ENCODE data around the gene CIDEA. TPM values are rescaled to one million over a fixed set of nuclear protein-coding genes. Genes with fewer than 3 reads are reported as not detected.

CIDEA gene
- total RNA-seq, 4 donors from 2014 or later = not detected

GRCh38 chr18:12278741-12279682 lies 24.9 kb downstream of the CIDEA start:
- Histone ChIP-seq H3K27ac (peak overlapping the region; percentile 97 to 99), H3K4me1 (peaks cover 5 to 24% of the 10 kb centered on the region in 2 donors), H3K9me3 (no peaks in the 10 kb centered on the region), H3K4me3 (peak overlapping the region; percentile 42 to 44), H3K36me3 (no peaks in the 10 kb centered on the region), H3K27me3 (no peaks in the 10 kb centered on the region)
- TF ChIP-seq POLR2A (IDR thresholded peaks at IDR 0.05) (peak; percentile 94 to 97), CTCF (IDR thresholded peaks at IDR 0.05) (peak; percentile 9 to 63 (median 27))
- DNase-seq = peak; percentile 91 to 95
- intact Hi-C loops (cut with DNase I; ENCODE audit: low total_unique reads) = no loop called here

- peaks cover 5 to 24% of the 10 kb centered on the region in 2 donors for H3K4me1 ChIP-seq
- no peaks in the 10 kb centered on the region for H3K9me3 ChIP-seq
- no peaks in the 10 kb centered on the region for H3K27me3 ChIP-seq
- H3K36me3 ChIP-seq = no peaks in the 10 kb centered on the region
- intact Hi-C loops (cut with DNase I; ENCODE audit: low total_unique reads) = loop anchor here (10.0 kb wide), 1 partner anchor 95 kb away; the partner anchor contains the start of gene AFG3L2
- TF ChIP-seq POLR2A (IDR thresholded peaks at IDR 0.05) (no peak), CTCF (IDR thresholded peaks at IDR 0.05) (no peak)
- peak overlapping the region; percentile 97 to 99 for H3K27ac ChIP-seq
- DNase-seq = no peak
- H3K4me3 ChIP-seq = peak overlapping the region; percentile 42 to 44
Observed at GRCh38 chr18:12279781-12280531, 25.8 kb downstream of the CIDEA start.

- Histone ChIP-seq H3K27ac (peak overlapping the region in 1 of 2 donors; percentile 67), H3K27me3 (no peaks in the 10 kb centered on the region), H3K9me3 (no peaks in the 10 kb centered on the region), H3K36me3 (no peaks in the 10 kb centered on the region), H3K4me3 (no peak overlapping the region), H3K4me1 (peaks cover 5 to 21% of the 10 kb centered on the region in 2 donors)
- intact Hi-C loops (cut with DNase I; ENCODE audit: low total_unique reads) = loop anchor here (10.0 kb wide), 1 partner anchor 93 kb away; the partner anchor contains the start of gene AFG3L2
- no peak for TF ChIP-seq POLR2A (IDR thresholded peaks at IDR 0.05)
- no peak for TF ChIP-seq CTCF (IDR thresholded peaks at IDR 0.05)
- DNase-seq = no peak
Observed at GRCh38 chr18:12281861-12282260, 27.7 kb downstream of the CIDEA start.

- H3K4me3 ChIP-seq = no peak overlapping the region
- H3K9me3 ChIP-seq = no peaks in the 10 kb centered on the region
- H3K4me1 ChIP-seq = peaks cover 0 to 14% of the 10 kb centered on the region in 2 donors
- TF ChIP-seq POLR2A (IDR thresholded peaks at IDR 0.05) (no peak), CTCF (IDR thresholded peaks at IDR 0.05) (no peak)
- H3K27ac ChIP-seq = peak overlapping the region in 1 of 2 donors; percentile 67
- intact Hi-C loops (cut with DNase I; ENCODE audit: low total_unique reads) = loop anchor here (10.0 kb wide), 1 partner anchor 92 kb away; the partner anchor contains the start of gene AFG3L2
- no peaks in the 10 kb centered on the region for H3K36me3 ChIP-seq
- no peaks in the 10 kb centered on the region for H3K27me3 ChIP-seq
- no peak for DNase-seq
Observed at GRCh38 chr18:12282442-12283039, 28.4 kb downstream of the CIDEA start.

Data from uterus (tissue), 4 donors.